CD4-positive, alpha-beta memory T cell (primary cell): Measurements from ENCODE around the gene RNASE7. TPM values are rescaled to one million over a fixed set of nuclear protein-coding genes. Genes with fewer than 3 reads are reported as not detected.

ENCODE experiments used
- CTCF ChIA-PET: fragments of 350-600 bp; sonication (Branson Sonifier 250); formaldehyde crosslinking; loops from one replicate; lab custom pipeline; 2021; ENCODE audit warnings: inconsistent platforms; ENCODE audit not compliant: partially characterized antibody; lab: Charles Lee
- POLR2A ChIA-PET: fragments of 350-600 bp; sonication (Branson Sonifier 250); formaldehyde crosslinking; loops from one replicate; lab custom pipeline; 2021; ENCODE audit not compliant: partially characterized antibody; lab: Charles Lee
- DNase-seq, 5 donors: peaks; one replicate each; pipeline versions ENCODE4 v3.0.0 to v3.0.0-alpha.2; 2020 to 2022; ENCODE audit warnings: mixed read lengths in 1 of 5
- H3K27ac ChIP-seq: one replicate; pipeline ENCODE4 v1.7.0; 2013; ENCODE audit warnings: low read depth, low read length
- H3K27me3 ChIP-seq: 2 replicates; pipeline ENCODE4 v1.7.0; 2013; ENCODE audit warnings: mild to moderate bottlenecking, low read length, moderate library complexity; ENCODE audit not compliant: insufficient read depth
- H3K36me3 ChIP-seq: 2 replicates; pipeline ENCODE4 v1.7.0; 2013; ENCODE audit warnings: mild to moderate bottlenecking, low read length, moderate library complexity; ENCODE audit not compliant: insufficient read depth
- H3K4me1 ChIP-seq: 2 replicates; pipeline ENCODE4 v1.7.0; 2013; ENCODE audit warnings: mild to moderate bottlenecking, low read length, moderate library complexity; ENCODE audit not compliant: insufficient read depth
- H3K4me3 ChIP-seq, 2 donors: one replicate each; pipeline ENCODE4 v1.7.0; 2013; ENCODE audit warnings: low read length in 2 of 2, mild to moderate bottlenecking in 1 of 2
- H3K9me3 ChIP-seq, 2 donors: one replicate each; pipeline ENCODE4 v1.7.0; 2013; ENCODE audit warnings: low read length in 2 of 2, control low read depth in 1 of 2; ENCODE audit not compliant: control insufficient read depth in 1 of 2
- H3K27ac Mint-ChIP-seq, 7 donors: one replicate each; pipeline ENCODE4 v1.8.0; 2020 to 2021; ENCODE audit warnings: mixed read lengths in 7 of 7, mild to moderate bottlenecking in 6 of 7, inconsistent platforms in 3 of 7, moderate library complexity in 3 of 7
- H3K27me3 Mint-ChIP-seq, 2 donors: one replicate each; pipeline ENCODE4 v1.8.0; 2020 to 2021; ENCODE audit warnings: mixed read lengths in 2 of 2
- H3K36me3 Mint-ChIP-seq, 2 donors: one replicate each; pipeline ENCODE4 v1.8.0; 2020 to 2021; ENCODE audit warnings: mixed read lengths in 2 of 2, inconsistent platforms in 1 of 2, mild to moderate bottlenecking in 1 of 2
- H3K4me1 Mint-ChIP-seq, 4 donors: one replicate each; pipeline ENCODE4 v1.8.0; 2020 to 2021; ENCODE audit warnings: mixed read lengths in 4 of 4, mild to moderate bottlenecking in 1 of 4
- H3K4me3 Mint-ChIP-seq, 8 donors: one replicate each; pipeline ENCODE4 v1.8.0; 2020 to 2021; ENCODE audit warnings: mixed read lengths in 8 of 8, mild to moderate bottlenecking in 7 of 8, moderate library complexity in 6 of 8, inconsistent platforms in 3 of 8
- H3K9me3 Mint-ChIP-seq, 8 donors: one replicate each; pipeline ENCODE4 v1.8.0; 2020 to 2021; ENCODE audit warnings: mixed read lengths in 8 of 8, mild to moderate bottlenecking in 5 of 8, inconsistent platforms in 3 of 8, moderate library complexity in 1 of 8
- intact Hi-C: fragments of 100-400 bp; cut with micrococcal nuclease; formaldehyde crosslinking; loops from one replicate; pipeline ENCODE4 v1.15.1; 2023
- polyA plus RNA-seq, 2 donors: library from polyadenylated mRNA; unstranded; fragments of 300-500 nt; fragmentation: Illumina TruSeq; gene quantifications; one replicate each; pipeline ENCODE4 v1.2.3, GENCODE V29; 2021
- total RNA-seq, 2 experiments: library from RNA; stranded (reverse); gene quantifications; one replicate each; pipeline ENCODE4 v1.2.3, GENCODE V29; 2021

The RNASE7 gene
- total and polyA plus RNA-seq, 4 experiments from 2014 or later, result not detected

- H3K4me1 Mint-ChIP-seq, result peaks cover 24 to 51% (median 36%) of the 10 kb centered on the region in 4 donors
- H3K27ac ChIP-seq, result peak overlapping the region; percentile 10
- peaks cover 0 to 3% (median 0%) of the 10 kb centered on the region in 8 donors for H3K9me3 Mint-ChIP-seq
- no peak overlapping the region for H3K4me3 ChIP-seq
- H3K4me1 ChIP-seq, result peaks cover 23% of the 10 kb centered on the region
- H3K27me3 ChIP-seq, result no peaks in the 10 kb centered on the region
- H3K9me3 ChIP-seq, result no peaks in the 10 kb centered on the region
- H3K36me3 ChIP-seq, result no peaks in the 10 kb centered on the region
- intact Hi-C loops, result no loop called here
- DNase-seq, result no peak
- POLR2A ChIA-PET, result interaction anchor here (1.0 to 4.2 kb wide), 5 partner anchors 13 to 75 kb away, joined by 3 to 57 read pairs (median 5); partner anchors contain the start of genes ARHGEF40 and TMEM253
- CTCF ChIA-PET, result interaction anchor here (1.1 to 4.4 kb wide), 7 partner anchors 12 to 76 kb away, joined by 3 to 80 read pairs (median 4); no protein-coding TSS in a partner anchor
- peaks cover 0 to 3% of the 10 kb centered on the region in 2 donors for H3K36me3 Mint-ChIP-seq
- H3K27ac Mint-ChIP-seq, result peak overlapping the region; percentile 93 to 100 (median 99)
- peaks cover 0 to 1% of the 10 kb centered on the region in 2 donors for H3K27me3 Mint-ChIP-seq
- no peak overlapping the region for H3K4me3 Mint-ChIP-seq
Observed at GRCh38 chr14:21089877-21090193, 47.7 kb downstream of the RNASE7 start.

GRCh38 chr14:21090194-21090939 is 48.2 kb downstream of the RNASE7 start:
- H3K4me3 Mint-ChIP-seq, result no peak overlapping the region
- H3K27me3 Mint-ChIP-seq, result peaks cover 0 to 1% of the 10 kb centered on the region in 2 donors
- ChIA-PET CTCF (interaction anchor here (1.2 to 4.4 kb wide), 5 partner anchors 11 to 77 kb away, joined by 3 to 80 read pairs (median 50); no protein-coding TSS in a partner anchor), POLR2A (interaction anchor here (1.0 to 4.2 kb wide), 4 partner anchors 13 to 75 kb away, joined by 3 to 57 read pairs (median 8); partner anchors contain the start of genes ARHGEF40 and TMEM253)
- Histone ChIP-seq H3K9me3 (no peaks in the 10 kb centered on the region), H3K27me3 (no peaks in the 10 kb centered on the region), H3K27ac (no peak overlapping the region), H3K4me1 (peaks cover 23% of the 10 kb centered on the region), H3K4me3 (no peak overlapping the region), H3K36me3 (no peaks in the 10 kb centered on the region)
- H3K9me3 Mint-ChIP-seq, result peaks cover 0 to 3% (median 0%) of the 10 kb centered on the region in 8 donors
- H3K4me1 Mint-ChIP-seq, result peaks cover 24 to 51% (median 37%) of the 10 kb centered on the region in 4 donors
- peak overlapping the region; percentile 75 to 100 (median 99) for H3K27ac Mint-ChIP-seq
- DNase-seq, result no peak
- intact Hi-C loops, result no loop called here
- H3K36me3 Mint-ChIP-seq, result peaks cover 0 to 3% of the 10 kb centered on the region in 2 donors

- Mint-ChIP-seq H3K27ac (peak overlapping the region; percentile 46 to 85 (median 70)), H3K36me3 (peaks cover 0 to 3% of the 10 kb centered on the region in 2 donors), H3K9me3 (peaks cover 0 to 3% (median 0%) of the 10 kb centered on the region in 8 donors), H3K4me3 (no peak overlapping the region), H3K4me1 (peaks cover 24 to 49% (median 35%) of the 10 kb centered on the region in 4 donors), H3K27me3 (peaks cover 0 to 1% of the 10 kb centered on the region in 2 donors)
- no peak overlapping the region for H3K4me3 ChIP-seq
- H3K9me3 ChIP-seq, result no peaks in the 10 kb centered on the region
- H3K4me1 ChIP-seq, result peaks cover 23% of the 10 kb centered on the region
- intact Hi-C loops, result no loop called here
- DNase-seq, result no peak
- no peaks in the 10 kb centered on the region for H3K27me3 ChIP-seq
- ChIA-PET POLR2A (interaction anchor here (1.6 to 5.3 kb wide), 3 partner anchors 13 to 76 kb away, joined by 6 to 82 read pairs (median 16); no protein-coding TSS in a partner anchor), CTCF (interaction anchor here (1.0 to 7.3 kb wide), 14 partner anchors 14 to 102 kb away, joined by 3 to 296 read pairs (median 32); partner anchors contain the start of genes ARHGEF40 and TMEM253)
- no peak overlapping the region for H3K27ac ChIP-seq
- no peaks in the 10 kb centered on the region for H3K36me3 ChIP-seq
Observed at GRCh38 chr14:21090940-21091663, 48.9 kb downstream of the RNASE7 start.

- Mint-ChIP-seq H3K4me1 (peaks cover 19 to 50% (median 29%) of the 10 kb centered on the region in 4 donors), H3K27ac (peak overlapping the region in 3 of 7 donors; percentile 35 to 79 (median 57)), H3K36me3 (peaks cover 0 to 3% of the 10 kb centered on the region in 2 donors), H3K9me3 (peaks cover 0 to 3% (median 0%) of the 10 kb centered on the region in 8 donors), H3K4me3 (no peak overlapping the region), H3K27me3 (no peaks in the 10 kb centered on the region)
- Histone ChIP-seq H3K4me3 (no peak overlapping the region), H3K27me3 (no peaks in the 10 kb centered on the region), H3K4me1 (peaks cover 20% of the 10 kb centered on the region), H3K9me3 (no peaks in the 10 kb centered on the region), H3K27ac (no peak overlapping the region), H3K36me3 (no peaks in the 10 kb centered on the region)
- intact Hi-C loops, result loop anchor here (1.0 to 2.0 kb wide), 4 partner anchors 12 to 78 kb away; partner anchors contain the start of gene NDRG2
- ChIA-PET POLR2A (interaction anchor here (1.0 to 5.3 kb wide), 6 partner anchors 9 to 79 kb away, joined by 3 to 82 read pairs (median 5); partner anchors contain the start of gene TMEM253), CTCF (interaction anchor here (1.0 to 7.3 kb wide), 17 partner anchors 8 to 103 kb away, joined by 3 to 296 read pairs (median 11); partner anchors contain the start of genes ARHGEF40 and TMEM253)
- DNase-seq, result no peak
Observed at GRCh38 chr14:21091821-21092272, 49.7 kb downstream of the RNASE7 start.

GRCh38 chr14:21092273-21093011 is 50.3 kb downstream of the RNASE7 start:
- Mint-ChIP-seq H3K36me3 (peaks cover 0 to 2% of the 10 kb centered on the region in 2 donors), H3K4me3 (peak overlapping the region in 2 of 8 donors; percentile 2 to 72), H3K27me3 (no peaks in the 10 kb centered on the region), H3K27ac (peak overlapping the region in 6 of 7 donors; percentile 79 to 97 (median 94)), H3K4me1 (peaks cover 17 to 50% (median 29%) of the 10 kb centered on the region in 4 donors), H3K9me3 (peaks cover 0 to 1% (median 0%) of the 10 kb centered on the region in 8 donors)
- Histone ChIP-seq H3K9me3 (no peaks in the 10 kb centered on the region), H3K4me3 (no peak overlapping the region), H3K27ac (peak overlapping the region; percentile 17), H3K4me1 (peaks cover 21% of the 10 kb centered on the region), H3K36me3 (no peaks in the 10 kb centered on the region), H3K27me3 (no peaks in the 10 kb centered on the region)
- POLR2A ChIA-PET, result interaction anchor here (1.0 to 5.3 kb wide), 6 partner anchors 8 to 80 kb away, joined by 3 to 82 read pairs (median 5); partner anchors contain the start of gene TMEM253
- intact Hi-C loops, result loop anchor here (1.0 to 2.0 kb wide), 4 partner anchors 12 to 78 kb away; partner anchors contain the start of gene NDRG2
- peak; percentile 86 to 91 (median 90) for DNase-seq
- CTCF ChIA-PET, result interaction anchor here (1.0 to 7.3 kb wide), 19 partner anchors 9 to 103 kb away, joined by 3 to 296 read pairs (median 11); partner anchors contain the start of genes ARHGEF40 and TMEM253

GRCh38 chr14:21093018-21093417 is 50.9 kb downstream of the RNASE7 start:
- peak overlapping the region in 3 of 7 donors; percentile 57 to 87 (median 68) for H3K27ac Mint-ChIP-seq
- H3K9me3 Mint-ChIP-seq, result no peaks in the 10 kb centered on the region
- peaks cover 11 to 47% (median 24%) of the 10 kb centered on the region in 4 donors for H3K4me1 Mint-ChIP-seq
- no peaks in the 10 kb centered on the region for H3K27me3 Mint-ChIP-seq
- peaks cover 0 to 2% of the 10 kb centered on the region in 2 donors for H3K36me3 Mint-ChIP-seq
- no peak for DNase-seq
- Histone ChIP-seq H3K4me1 (peaks cover 18% of the 10 kb centered on the region), H3K27ac (peak overlapping the region; percentile 17), H3K4me3 (no peak overlapping the region), H3K9me3 (no peaks in the 10 kb centered on the region), H3K27me3 (no peaks in the 10 kb centered on the region), H3K36me3 (no peaks in the 10 kb centered on the region)
- peak overlapping the region in 1 of 8 donors; percentile 72 for H3K4me3 Mint-ChIP-seq
- ChIA-PET CTCF (interaction anchor here (1.2 to 7.3 kb wide), 16 partner anchors 9 to 88 kb away, joined by 4 to 296 read pairs (median 12); partner anchors contain the start of genes ARHGEF40 and TMEM253), POLR2A (interaction anchor here (1.0 to 5.3 kb wide), 6 partner anchors 8 to 81 kb away, joined by 3 to 82 read pairs (median 5); partner anchors contain the start of gene TMEM253)
- intact Hi-C loops, result loop anchor here (2.0 kb wide), 1 partner anchor 68 kb away; the partner anchor contains the start of gene NDRG2
